Gastrocnemius medialis (tissue), 4 donors: ENCODE results near the gene MAD1L1. TPM values are rescaled to one million over a fixed set of nuclear protein-coding genes. Genes with fewer than 3 reads are reported as not detected.

Experiments used
- ATAC-seq, 2 donors: fragments of 150-250 bp; one replicate each; pipeline ENCODE4 v1.9.1; 2016
- DNase-seq, 2 donors: peaks; one replicate each; pipeline ENCODE4 v3.0.0-alpha.2; 2019
- H3K27ac ChIP-seq, 4 donors: fragments of 200-600 bp; sonication (generic); 1 replicate in 1 of 4; 2 replicates in 3 of 4; pipeline ENCODE4 v1.5.1; 2016 to 2018; ENCODE audit warnings: mild to moderate bottlenecking in 2 of 4, moderate library complexity in 1 of 4
- H3K27me3 ChIP-seq, 3 donors: fragments of 200-600 bp; sonication (generic) in 2 of 3; 1 replicate in 1 of 3; 2 replicates in 2 of 3; pipeline versions ENCODE4 v1.5.1 to v1.6.0; 2016 to 2019; ENCODE audit warnings: mild to moderate bottlenecking in 1 of 3, moderate library complexity in 1 of 3
- H3K36me3 ChIP-seq, 2 donors: fragments of 200-600 bp; sonication (generic) in 1 of 2; one replicate each; pipeline ENCODE4 v1.5.1; 2017 to 2018
- H3K4me1 ChIP-seq, 2 donors: fragments of 200-600 bp; sonication (generic) in 1 of 2; one replicate each; pipeline ENCODE4 v1.5.1; 2016 to 2017; ENCODE audit warnings: mild to moderate bottlenecking in 2 of 2
- H3K4me3 ChIP-seq, 4 donors: fragments of 200-600 bp; sonication (generic) in 3 of 4; 1 replicate in 1 of 4; 2 replicates in 3 of 4; pipeline ENCODE4 v1.5.1; 2016 to 2019; ENCODE audit warnings: mild to moderate bottlenecking in 2 of 4
- H3K9me3 ChIP-seq, 3 donors: fragments of 200-600 bp; sonication (generic) in 2 of 3; 1 replicate in 1 of 3; 2 replicates in 2 of 3; pipeline ENCODE4 v1.5.1; 2016 to 2019
- POLR2A ChIP-seq, 2 donors: fragments of 450-650 bp; IDR thresholded peaks; one replicate each; pipeline ENCODE4 v1.6.1; 2017; ENCODE audit warnings: antibody characterized with exemption in 2 of 2, mild to moderate bottlenecking in 2 of 2, moderate library complexity in 2 of 2
- in situ Hi-C, 4 donors: fragments of 200-750 bp; cut with MboI; loops; one replicate each; pipeline versions ENCODE4 v1.15.0 to v1.8.0; 2017; ENCODE audit warnings: low sequenced_read_pairs in 4 of 4
- intact Hi-C: fragments of 100-400 bp; cut with DNase I; formaldehyde crosslinking; loops from one replicate; pipeline ENCODE4 v1.15.1; 2023; ENCODE audit warnings: low total_unique reads
- total RNA-seq, 4 donors: library from RNA; depleted of rRNA; stranded (reverse); fragments of >200 nt; gene quantifications; one replicate each; pipeline versions ENCODE4 v1.1.0 to v1.2.3, GENCODE V29; 2016
- TF ChIP-seq, protein P1 (sequence below), 5 experiments: fragments of 450-650 bp in 3 of 5; fragments of 200-600 bp in 2 of 5; sonication (generic) in 2 of 5; IDR thresholded peaks in 4 of 5; conservative IDR thresholded peaks in 1 of 5; 1 replicate in 4 of 5; 2 replicates in 1 of 5; pipeline ENCODE4 v1.5.1; 2016 to 2019; ENCODE audit warnings: antibody characterized with exemption in 5 of 5, mild to moderate bottlenecking in 3 of 5, moderate library complexity in 3 of 5

The MAD1L1 gene
- total RNA-seq, 4 donors from 2014 or later: 19.7 to 32.4 (median 22.7) TPM

DNA sequence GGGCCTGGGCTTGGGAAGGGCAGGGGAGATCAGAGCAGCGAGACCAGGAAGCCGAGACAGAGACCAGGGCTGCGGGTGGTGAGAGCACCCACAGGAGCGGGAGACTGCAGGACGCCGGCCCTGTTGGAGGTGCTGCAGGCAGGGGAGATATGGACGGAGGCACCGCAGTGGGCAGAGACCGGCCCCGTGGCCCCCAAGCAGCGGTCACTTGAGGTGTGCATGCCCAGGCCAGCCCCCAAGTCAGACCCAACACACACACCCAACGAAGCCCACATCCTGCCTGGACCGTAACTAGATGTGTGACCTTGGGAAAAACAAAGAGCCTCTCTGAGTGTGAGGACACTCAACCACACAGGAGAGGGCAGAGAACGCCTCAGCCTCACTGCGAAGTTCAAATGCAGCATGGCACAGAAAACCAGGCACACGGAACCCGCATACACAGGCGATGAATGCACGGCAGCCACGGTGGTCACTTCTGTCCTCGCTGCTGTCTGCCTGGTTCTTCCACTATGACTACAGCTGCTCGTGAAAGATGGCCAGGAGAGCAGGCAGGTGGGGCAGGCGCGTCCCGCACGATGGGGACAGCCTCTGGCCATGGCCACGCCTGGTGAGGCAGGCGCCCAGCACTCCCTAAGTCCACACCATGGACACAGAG is 214.7 kb downstream of the MAD1L1 start:
- no peak overlapping the region for H3K27ac ChIP-seq
- no peak for ATAC-seq
- intact Hi-C loops: no loop called here

DNA sequence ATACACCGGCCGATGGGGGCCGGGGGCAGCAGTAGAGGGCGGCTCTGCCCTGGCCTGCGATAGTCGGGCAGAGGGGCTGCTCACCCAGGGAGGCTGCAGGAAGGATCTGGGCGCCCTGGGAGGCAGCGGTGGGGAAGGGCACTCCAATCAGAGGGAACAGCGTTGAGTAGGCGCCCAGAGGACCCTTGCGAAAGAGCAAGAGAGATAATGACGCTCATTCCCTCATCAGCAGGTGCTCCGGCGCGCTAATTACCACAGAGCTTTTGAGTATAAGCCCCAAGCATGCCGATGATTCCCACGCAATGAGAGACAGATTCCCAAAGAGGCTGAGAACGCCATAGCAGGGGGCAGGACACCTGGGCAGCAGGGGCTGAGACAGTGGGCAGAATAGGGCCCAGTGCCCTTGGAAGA is 215.3 kb downstream of the MAD1L1 start:
- peak in 1 of 2 donors; percentile 5 for DNase-seq

More for the DNA sequence above, 214.7 kb downstream of the MAD1L1 start:
- Histone ChIP-seq H3K27me3 (no peaks in the 10 kb centered on the region), H3K4me3 (no peak overlapping the region), H3K4me1 (peaks cover 3 to 8% of the 10 kb centered on the region in 2 donors), H3K9me3 (no peaks in the 10 kb centered on the region), H3K36me3 (no peaks in the 10 kb centered on the region)
- DNase-seq: peak in 1 of 2 donors; percentile 8
- in situ Hi-C loops: no loop called here
- no peak for TF ChIP-seq POLR2A (IDR thresholded peaks at IDR 0.05)
- TF ChIP-seq, protein P1, sequence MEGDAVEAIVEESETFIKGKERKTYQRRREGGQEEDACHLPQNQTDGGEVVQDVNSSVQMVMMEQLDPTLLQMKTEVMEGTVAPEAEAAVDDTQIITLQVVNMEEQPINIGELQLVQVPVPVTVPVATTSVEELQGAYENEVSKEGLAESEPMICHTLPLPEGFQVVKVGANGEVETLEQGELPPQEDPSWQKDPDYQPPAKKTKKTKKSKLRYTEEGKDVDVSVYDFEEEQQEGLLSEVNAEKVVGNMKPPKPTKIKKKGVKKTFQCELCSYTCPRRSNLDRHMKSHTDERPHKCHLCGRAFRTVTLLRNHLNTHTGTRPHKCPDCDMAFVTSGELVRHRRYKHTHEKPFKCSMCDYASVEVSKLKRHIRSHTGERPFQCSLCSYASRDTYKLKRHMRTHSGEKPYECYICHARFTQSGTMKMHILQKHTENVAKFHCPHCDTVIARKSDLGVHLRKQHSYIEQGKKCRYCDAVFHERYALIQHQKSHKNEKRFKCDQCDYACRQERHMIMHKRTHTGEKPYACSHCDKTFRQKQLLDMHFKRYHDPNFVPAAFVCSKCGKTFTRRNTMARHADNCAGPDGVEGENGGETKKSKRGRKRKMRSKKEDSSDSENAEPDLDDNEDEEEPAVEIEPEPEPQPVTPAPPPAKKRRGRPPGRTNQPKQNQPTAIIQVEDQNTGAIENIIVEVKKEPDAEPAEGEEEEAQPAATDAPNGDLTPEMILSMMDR (IDR thresholded peaks at IDR 0.05 in 4 of 5, conservative IDR thresholded peaks at IDR 0.05 in 1 of 5): no peak

GRCh38 chr7:2016761-2017480 is 215.8 kb downstream of the MAD1L1 start:
- H3K36me3 ChIP-seq: no peaks in the 10 kb centered on the region
- H3K4me1 ChIP-seq: peaks cover 3 to 8% of the 10 kb centered on the region in 2 donors
- in situ Hi-C loops: no loop called here
- no peak overlapping the region for H3K4me3 ChIP-seq
- no peak overlapping the region for H3K27ac ChIP-seq
- no peak for TF ChIP-seq POLR2A (IDR thresholded peaks at IDR 0.05)
- TF ChIP-seq, protein P1 (IDR thresholded peaks at IDR 0.05 in 4 of 5, conservative IDR thresholded peaks at IDR 0.05 in 1 of 5): no peak
- DNase-seq (peak in 1 of 2 donors; percentile 5), ATAC-seq (no peak)
- no peaks in the 10 kb centered on the region for H3K27me3 ChIP-seq
- H3K9me3 ChIP-seq: no peaks in the 10 kb centered on the region
- intact Hi-C loops: no loop called here

More for the DNA sequence above, 215.3 kb downstream of the MAD1L1 start:
- H3K9me3 ChIP-seq: no peaks in the 10 kb centered on the region
- no peaks in the 10 kb centered on the region for H3K27me3 ChIP-seq
- no peak for ATAC-seq
- H3K36me3 ChIP-seq: no peaks in the 10 kb centered on the region
- H3K27ac ChIP-seq: no peak overlapping the region
- H3K4me3 ChIP-seq: no peak overlapping the region
- peaks cover 3 to 8% of the 10 kb centered on the region in 2 donors for H3K4me1 ChIP-seq
- in situ Hi-C loops: no loop called here
- TF ChIP-seq POLR2A (IDR thresholded peaks at IDR 0.05): no peak
- TF ChIP-seq, protein P1 (IDR thresholded peaks at IDR 0.05 in 4 of 5, conservative IDR thresholded peaks at IDR 0.05 in 1 of 5): no peak
- intact Hi-C loops: no loop called here

DNA sequence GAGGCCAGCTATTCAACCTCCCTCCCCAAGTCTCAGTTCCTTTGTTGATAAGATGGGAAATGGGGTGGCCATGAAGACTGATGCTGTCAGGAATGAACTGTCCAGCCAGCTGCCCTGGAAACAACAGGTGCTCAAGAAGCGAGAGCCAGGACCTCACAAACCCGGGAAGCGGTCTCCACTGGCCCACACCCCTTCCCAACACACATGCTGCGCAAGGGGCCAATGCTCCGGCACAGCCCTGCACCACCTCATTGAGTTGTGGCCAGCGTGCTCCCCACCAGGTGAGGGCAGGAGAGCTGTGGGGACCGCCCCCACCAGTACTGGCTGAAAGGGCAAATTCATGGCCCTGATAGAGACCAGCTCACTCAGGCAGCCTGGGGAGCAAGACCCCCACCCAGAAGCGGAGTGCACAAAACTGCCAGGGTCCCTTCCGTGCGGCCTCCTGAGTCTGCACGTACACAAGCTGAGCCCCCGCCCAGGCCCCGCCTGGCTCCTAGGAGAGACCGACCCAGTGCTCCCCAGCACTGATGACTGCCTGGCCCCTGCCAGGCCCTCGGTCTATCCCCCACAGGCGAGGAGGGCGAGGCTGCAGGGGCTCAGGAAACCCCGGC is 216.6 kb downstream of the MAD1L1 start:
- Histone ChIP-seq H3K4me3 (no peak overlapping the region), H3K4me1 (peaks cover 3 to 8% of the 10 kb centered on the region in 2 donors), H3K9me3 (no peaks in the 10 kb centered on the region), H3K27ac (no peak overlapping the region), H3K27me3 (no peaks in the 10 kb centered on the region), H3K36me3 (no peaks in the 10 kb centered on the region)
- peak in 1 of 2 donors; percentile 5 for DNase-seq
- no peak for ATAC-seq
- in situ Hi-C loops (no loop called here), intact Hi-C loops (no loop called here)
- TF ChIP-seq, protein P1 (IDR thresholded peaks at IDR 0.05 in 4 of 5, conservative IDR thresholded peaks at IDR 0.05 in 1 of 5): no peak
- TF ChIP-seq POLR2A (IDR thresholded peaks at IDR 0.05): no peak
